Natural killer cell (primary cell): ENCODE measurements around the gene FAHD2A. TPM values are rescaled to one million over a fixed set of nuclear protein-coding genes. Genes with fewer than 3 reads are reported as not detected.
A peak's percentile ranks its signal among the peaks of the same experiment; 100 is the strongest.

ENCODE experiments used
- ATAC-seq, 3 donors: fragments of 150-1000 bp in 2 of 3; fragments of 200-7000 bp in 1 of 3; cut with Tn5 transposase; 1 replicate in 1 of 3; 2 replicates in 2 of 3; pipeline ENCODE4 v1.10.0; 2021; ENCODE audit warnings: mild to moderate bottlenecking in 2 of 3, moderate library complexity in 2 of 3
- DNase-seq, 2 donors: peaks; one replicate each; pipeline versions ENCODE4 v3.0.0 to v3.0.0-alpha.2; 2013 to 2021; ENCODE audit warnings: mixed read lengths in 1 of 2
- H3K27ac ChIP-seq: one replicate; pipeline ENCODE4 v1.5.1; 2013; ENCODE audit warnings: mild to moderate bottlenecking, low read length
- H3K27me3 ChIP-seq: one replicate; pipeline ENCODE4 v1.6.1; 2013; ENCODE audit warnings: low read length; ENCODE audit not compliant: control insufficient read depth, insufficient read depth
- H3K36me3 ChIP-seq: one replicate; pipeline ENCODE4 v1.6.1; 2013; ENCODE audit warnings: low read length; ENCODE audit not compliant: control insufficient read depth, insufficient read depth
- H3K4me1 ChIP-seq: one replicate; pipeline ENCODE4 v1.6.1; 2013; ENCODE audit warnings: low read length; ENCODE audit not compliant: control insufficient read depth, insufficient read depth
- H3K4me3 ChIP-seq: one replicate; pipeline ENCODE4 v1.5.1; 2013; ENCODE audit warnings: low read length
- H3K9me3 ChIP-seq: one replicate; pipeline ENCODE4 v1.6.1; 2013; ENCODE audit warnings: low read length; ENCODE audit not compliant: control insufficient read depth, insufficient read depth
- H3K27ac Mint-ChIP-seq, 2 donors: one replicate each; pipeline ENCODE4 v1.8.0; 2022; ENCODE audit warnings: mild to moderate bottlenecking in 2 of 2, mixed read lengths in 2 of 2, moderate library complexity in 1 of 2
- H3K27me3 Mint-ChIP-seq, 2 donors: one replicate each; pipeline ENCODE4 v1.8.0; 2022; ENCODE audit warnings: low read depth in 2 of 2, mixed read lengths in 2 of 2
- H3K36me3 Mint-ChIP-seq: one replicate; pipeline ENCODE4 v1.8.0; 2022; ENCODE audit warnings: mixed read lengths
- H3K4me1 Mint-ChIP-seq, 2 donors: one replicate each; pipeline ENCODE4 v1.8.0; 2022; ENCODE audit warnings: mixed read lengths in 2 of 2
- H3K4me3 Mint-ChIP-seq: one replicate; pipeline ENCODE4 v1.8.0; 2022; ENCODE audit warnings: mild to moderate bottlenecking, moderate library complexity, mixed read lengths
- H3K9me3 Mint-ChIP-seq, 2 donors: one replicate each; pipeline ENCODE4 v1.8.0; 2022; ENCODE audit warnings: mixed read lengths in 2 of 2
- WGBS: methylation state at CpG from one replicate; pipeline ENCODE4 v1.1.7; 2013; ENCODE audit warnings: missing lambda C conversion rate; ENCODE audit not compliant: insufficient coverage; 5-methylcytosine and 5-hydroxymethylcytosine counted together
- intact Hi-C: fragments of 100-400 bp; cut with micrococcal nuclease; formaldehyde crosslinking; loops from one replicate; pipeline ENCODE4 v1.14.2; 2022
- total RNA-seq, 4 donors: library from RNA; stranded (reverse); fragments of 120-200 nt in 1 of 4; gene quantifications; one replicate each; pipeline versions ENCODE4 v1.2.3 to v1.2.4, GENCODE V29; 2013 to 2022
- TF ChIP-seq, protein P1 (sequence below): fragments of 200-600 bp; IDR thresholded peaks from one replicate; pipeline ENCODE4 v1.8.0; 2022; ENCODE audit warnings: antibody characterized with exemption

The FAHD2A gene, protein sequence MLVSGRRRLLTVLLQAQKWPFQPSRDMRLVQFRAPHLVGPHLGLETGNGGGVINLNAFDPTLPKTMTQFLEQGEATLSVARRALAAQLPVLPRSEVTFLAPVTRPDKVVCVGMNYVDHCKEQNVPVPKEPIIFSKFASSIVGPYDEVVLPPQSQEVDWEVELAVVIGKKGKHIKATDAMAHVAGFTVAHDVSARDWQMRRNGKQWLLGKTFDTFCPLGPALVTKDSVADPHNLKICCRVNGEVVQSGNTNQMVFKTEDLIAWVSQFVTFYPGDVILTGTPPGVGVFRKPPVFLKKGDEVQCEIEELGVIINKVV
- 10 to 100 TPM; 21.6 to 25.4 (median 22.0) TPM for total RNA-seq
- total RNA-seq (2013) = 19.4 TPM

DNA sequence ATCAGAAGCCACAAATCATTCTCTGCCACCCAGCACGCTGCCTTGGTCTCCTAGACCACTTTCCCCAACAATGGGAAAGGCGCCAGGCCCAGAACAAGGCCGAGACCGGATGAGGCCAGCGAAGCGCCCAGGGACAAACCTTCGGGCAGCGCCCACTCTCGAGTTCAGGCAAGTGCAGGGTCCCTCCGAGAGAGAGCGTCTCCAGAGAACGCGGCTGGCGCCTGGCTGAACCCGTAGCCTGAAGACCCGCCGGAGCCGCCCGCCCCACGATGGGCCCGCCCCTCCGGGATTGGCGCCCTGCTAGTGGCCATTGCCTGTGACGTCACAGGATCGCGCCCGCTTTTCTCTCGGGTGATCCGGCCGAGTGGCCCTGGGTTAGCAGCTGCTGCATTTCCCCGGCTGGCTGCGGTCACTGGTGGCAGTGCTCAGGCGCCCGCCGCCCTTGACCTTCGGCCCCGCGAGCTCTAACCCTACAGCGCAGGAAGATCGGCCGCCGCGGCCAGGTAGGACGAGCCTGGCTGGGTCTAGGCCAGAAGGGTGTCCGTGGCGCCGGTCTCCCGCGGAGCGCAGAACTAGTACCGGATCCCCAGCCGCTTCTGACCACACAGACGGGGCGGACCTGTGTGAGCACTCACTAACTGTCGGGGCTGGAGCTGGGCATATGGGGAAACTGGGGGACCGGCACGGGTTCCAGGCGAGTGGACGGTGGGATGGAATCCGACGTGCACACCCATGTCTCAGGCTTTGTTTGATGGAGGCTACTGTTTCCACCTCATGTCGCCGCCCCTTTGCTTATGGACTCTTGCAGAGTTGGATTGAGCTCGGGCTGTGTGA is at the start of gene FAHD2A:
TSS of gene FAHD2A (plus strand) at position 339 of the 834 bp plus-strand sequence. CDS start 2,851 bp downstream, outside the sequence.
- Histone ChIP-seq H3K27me3 (no peaks in the 10 kb centered on the region), H3K36me3 (no peaks in the 10 kb centered on the region), H3K4me3 (peak within 1 kb of the TSS; percentile 85), H3K4me1 (peaks cover 23% of the 10 kb centered on the region), H3K9me3 (no peaks in the 10 kb centered on the region), H3K27ac (peak within 1 kb of the TSS; percentile 76)
- H3K4me1 Mint-ChIP-seq = peaks cover 27 to 29% of the 10 kb centered on the region in 2 donors
- ATAC-seq = peak; percentile 93 to 96 (median 94)
- no peaks in the 10 kb centered on the region for H3K27me3 Mint-ChIP-seq
- no peaks in the 10 kb centered on the region for H3K36me3 Mint-ChIP-seq
- TF ChIP-seq, protein P1, sequence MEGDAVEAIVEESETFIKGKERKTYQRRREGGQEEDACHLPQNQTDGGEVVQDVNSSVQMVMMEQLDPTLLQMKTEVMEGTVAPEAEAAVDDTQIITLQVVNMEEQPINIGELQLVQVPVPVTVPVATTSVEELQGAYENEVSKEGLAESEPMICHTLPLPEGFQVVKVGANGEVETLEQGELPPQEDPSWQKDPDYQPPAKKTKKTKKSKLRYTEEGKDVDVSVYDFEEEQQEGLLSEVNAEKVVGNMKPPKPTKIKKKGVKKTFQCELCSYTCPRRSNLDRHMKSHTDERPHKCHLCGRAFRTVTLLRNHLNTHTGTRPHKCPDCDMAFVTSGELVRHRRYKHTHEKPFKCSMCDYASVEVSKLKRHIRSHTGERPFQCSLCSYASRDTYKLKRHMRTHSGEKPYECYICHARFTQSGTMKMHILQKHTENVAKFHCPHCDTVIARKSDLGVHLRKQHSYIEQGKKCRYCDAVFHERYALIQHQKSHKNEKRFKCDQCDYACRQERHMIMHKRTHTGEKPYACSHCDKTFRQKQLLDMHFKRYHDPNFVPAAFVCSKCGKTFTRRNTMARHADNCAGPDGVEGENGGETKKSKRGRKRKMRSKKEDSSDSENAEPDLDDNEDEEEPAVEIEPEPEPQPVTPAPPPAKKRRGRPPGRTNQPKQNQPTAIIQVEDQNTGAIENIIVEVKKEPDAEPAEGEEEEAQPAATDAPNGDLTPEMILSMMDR = no peak
- intact Hi-C loops = loop anchor here (1.0 kb wide), 1 partner anchor 237 kb away; the partner anchor contains the start of gene ZNF2
- peak within 1 kb of the TSS; percentile 99 for H3K4me3 Mint-ChIP-seq
- WGBS = under 1% methylated on average over 64 of the region's 64 CpGs
- peak; percentile 92 to 93 for DNase-seq
- peak within 1 kb of the TSS; percentile 97 for H3K27ac Mint-ChIP-seq
- no peaks in the 10 kb centered on the region for H3K9me3 Mint-ChIP-seq

DNA sequence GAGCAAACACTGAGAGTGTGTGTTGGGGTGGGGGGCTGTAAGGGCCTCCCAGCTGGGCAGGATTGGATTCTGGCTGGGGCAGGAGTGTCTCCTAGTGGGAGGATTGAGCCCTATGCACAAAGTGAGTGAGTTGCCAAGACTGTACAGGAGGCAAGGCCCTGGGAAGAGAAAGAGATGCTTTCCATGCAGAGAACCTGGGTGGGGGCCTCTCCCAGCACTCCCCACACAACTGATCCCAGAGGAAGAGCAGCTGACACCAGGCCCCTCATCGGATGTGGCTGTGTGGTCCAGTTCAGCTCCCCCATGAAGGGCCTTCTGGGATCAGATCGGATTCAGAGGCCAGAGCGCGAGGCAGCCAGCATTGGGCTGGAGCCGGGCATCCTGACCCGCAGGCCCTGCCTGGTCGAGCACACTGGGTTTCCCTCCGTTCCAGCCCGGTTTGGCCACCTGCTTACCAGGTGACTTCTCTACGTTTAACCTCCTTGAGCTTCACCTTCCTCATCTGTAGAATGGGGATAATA is 49.4 kb upstream of the FAHD2A start:
- Mint-ChIP-seq H3K9me3 (no peaks in the 10 kb centered on the region), H3K27me3 (peaks cover 3 to 7% of the 10 kb centered on the region in 2 donors), H3K4me1 (no peaks in the 10 kb centered on the region), H3K4me3 (no peak overlapping the region), H3K36me3 (no peaks in the 10 kb centered on the region), H3K27ac (no peak overlapping the region)
- Histone ChIP-seq H3K27me3 (no peaks in the 10 kb centered on the region), H3K4me1 (no peaks in the 10 kb centered on the region), H3K27ac (no peak overlapping the region), H3K4me3 (no peak overlapping the region), H3K36me3 (no peaks in the 10 kb centered on the region), H3K9me3 (no peaks in the 10 kb centered on the region)
- TF ChIP-seq, protein P1 = no peak
- DNase-seq (no peak), ATAC-seq (no peak)
- WGBS = 94% methylated on average over 9 of the region's 10 CpGs
- intact Hi-C loops = no loop called here

DNA sequence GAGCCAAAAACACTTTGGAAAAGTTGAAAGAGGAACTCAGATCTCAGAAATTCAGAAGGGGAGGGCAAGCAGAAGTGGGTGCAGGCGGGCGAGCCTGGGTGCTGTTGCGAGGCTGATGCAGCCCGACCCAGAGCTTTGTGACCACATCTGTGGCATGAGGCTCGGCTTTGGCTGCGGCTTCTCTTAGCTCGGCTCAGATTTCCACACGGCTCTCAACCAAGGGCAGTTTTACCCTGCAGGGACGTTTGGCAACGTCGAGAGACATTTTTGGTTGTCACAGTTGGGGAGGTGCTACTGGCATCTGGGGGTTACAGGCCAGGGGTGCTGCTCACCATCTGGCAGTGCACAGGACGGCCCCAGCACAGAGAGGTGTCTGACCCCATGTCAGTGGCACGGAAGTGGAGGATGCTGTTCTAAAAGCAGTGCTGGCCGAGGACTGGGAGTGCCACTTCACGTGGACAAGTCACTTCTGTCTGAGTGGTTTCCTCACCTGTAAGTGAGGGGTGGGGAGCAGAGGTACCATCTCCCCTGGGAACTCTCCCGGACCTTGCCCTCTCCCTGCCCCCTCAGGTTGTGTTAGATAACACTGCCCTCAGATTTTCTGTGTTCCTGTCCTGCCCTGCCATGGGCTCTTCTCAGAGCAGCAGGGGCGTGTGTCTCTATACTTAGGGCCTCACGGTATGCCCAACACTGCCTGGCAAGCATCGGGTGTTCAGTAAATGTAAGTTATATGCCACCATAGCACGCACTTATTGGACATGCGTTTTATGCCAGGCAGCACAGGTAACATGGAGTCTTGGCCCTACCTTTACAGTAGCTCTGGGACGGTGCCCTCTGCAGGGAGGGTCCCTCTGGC is 48.7 kb upstream of the FAHD2A start:
- no peaks in the 10 kb centered on the region for H3K9me3 ChIP-seq
- H3K27me3 Mint-ChIP-seq = peaks cover 0 to 7% of the 10 kb centered on the region in 2 donors
- DNase-seq = no peak
- no peak overlapping the region for H3K4me3 ChIP-seq
- no peaks in the 10 kb centered on the region for H3K9me3 Mint-ChIP-seq
- H3K27me3 ChIP-seq = no peaks in the 10 kb centered on the region
- H3K36me3 ChIP-seq = no peaks in the 10 kb centered on the region
- 82% methylated on average over 22 of the region's 22 CpGs for WGBS
- ATAC-seq = no peak
- H3K36me3 Mint-ChIP-seq = no peaks in the 10 kb centered on the region
- H3K4me1 Mint-ChIP-seq = no peaks in the 10 kb centered on the region
- intact Hi-C loops = no loop called here
- no peak overlapping the region for H3K27ac ChIP-seq
- H3K4me3 Mint-ChIP-seq = no peak overlapping the region
- no peak overlapping the region for H3K27ac Mint-ChIP-seq
- H3K4me1 ChIP-seq = no peaks in the 10 kb centered on the region
- TF ChIP-seq, protein P1 = no peak
